Smooth muscle cell (in vitro differentiated cells): ENCODE measurements around the gene CAST. TPM values are rescaled to one million over a fixed set of nuclear protein-coding genes. Genes with fewer than 3 reads are reported as not detected.

Experiments used
- DNase-seq: peaks from one replicate; lab custom pipeline; 2025; ENCODE audit not compliant: unreplicated experiment; lab: John Stamatoyannopoulos, UW
- H2AFZ ChIP-seq: fragments of 200-600 bp; sonication (generic); 2 replicates; pipeline ENCODE4 v1.6.0; 2016; ENCODE audit warnings: antibody characterized with exemption, low read depth, mild to moderate bottlenecking
- H3F3A ChIP-seq: fragments of 200-600 bp; sonication (generic); 2 replicates; pipeline ENCODE4 v1.6.0; 2017; ENCODE audit warnings: antibody characterized with exemption, low read depth
- H3K27ac ChIP-seq: fragments of 200-600 bp; sonication (generic); 2 replicates; pipeline ENCODE4 v1.5.1; 2016; ENCODE audit warnings: low read depth, mild to moderate bottlenecking
- H3K27me3 ChIP-seq: fragments of 200-600 bp; sonication (generic); 2 replicates; pipeline ENCODE4 v1.6.1; 2016; ENCODE audit warnings: low read depth, mild to moderate bottlenecking
- H3K36me3 ChIP-seq: fragments of 200-600 bp; sonication (generic); 2 replicates; pipeline ENCODE4 v1.5.1; 2016; ENCODE audit warnings: low read depth
- H3K4me1 ChIP-seq: fragments of 200-600 bp; sonication (generic); 2 replicates; pipeline ENCODE4 v1.5.1; 2016; ENCODE audit warnings: low read depth
- H3K4me2 ChIP-seq: fragments of 200-600 bp; sonication (generic); 2 replicates; pipeline ENCODE4 v1.6.0; 2016; ENCODE audit warnings: mild to moderate bottlenecking
- H3K4me3 ChIP-seq: fragments of 200-600 bp; sonication (generic); 2 replicates; pipeline ENCODE4 v1.5.1; 2016; ENCODE audit warnings: mild to moderate bottlenecking
- H3K79me2 ChIP-seq: fragments of 200-600 bp; sonication (generic); 2 replicates; pipeline ENCODE4 v1.6.0; 2016; ENCODE audit warnings: low read depth, mild to moderate bottlenecking
- H3K9ac ChIP-seq: fragments of 200-600 bp; sonication (generic); 2 replicates; pipeline ENCODE4 v1.6.0; 2016; ENCODE audit warnings: low read depth
- H3K9me3 ChIP-seq: fragments of 200-600 bp; sonication (generic); replicated peaks from 2 replicates; pipeline ENCODE4 v1.5.1; 2016; ENCODE audit warnings: low read depth
- H4K20me1 ChIP-seq: fragments of 200-600 bp; sonication (generic); 2 replicates; pipeline ENCODE4 v1.6.0; 2016; ENCODE audit warnings: low read depth
- CTCF ChIP-seq: fragments of 200-600 bp; sonication (generic); IDR thresholded peaks from 2 replicates; pipeline ENCODE4 v1.5.1; 2017; ENCODE audit warnings: borderline replicate concordance, mild to moderate bottlenecking, antibody characterized with exemption; ENCODE audit not compliant: insufficient read depth, poor library complexity, severe bottlenecking
- WGBS: methylation state at CpG from one replicate; pipeline ENCODE4 v1.1.7; 2016; ENCODE audit warnings: low lambda C conversion rate; 5-methylcytosine and 5-hydroxymethylcytosine counted together
- polyA plus RNA-seq: library from polyadenylated mRNA; unstranded; fragments of >200 nt; fragmentation: Nextera tagmentation; extraction: Ambion mirVana; gene quantifications from 2 replicates; pipeline ENCODE4 v1.2.1, GENCODE V29; 2016
- total RNA-seq: library from RNA; depleted of rRNA; stranded (reverse); fragments of >200 nt; gene quantifications from 2 replicates; pipeline ENCODE4 v1.2.3, GENCODE V29; 2014

CAST gene
- total and polyA plus RNA-seq, 2 experiments from 2014 or later, result 76.2 to 189 TPM

- H3F3A ChIP-seq, result peaks cover 7% of the 10 kb centered on the region
- H3K9me3 ChIP-seq, result no peaks in the 10 kb centered on the region
- peaks cover 79% of the 10 kb centered on the region for H3K79me2 ChIP-seq
- H4K20me1 ChIP-seq, result peaks cover 91% of the 10 kb centered on the region
- DNase-seq, result no peak
- no peak for TF ChIP-seq CTCF
- H3K36me3 ChIP-seq, result no peaks in the 10 kb centered on the region
- H2AFZ ChIP-seq, result no peak overlapping the region
- no peak overlapping the region for H3K4me3 ChIP-seq
- H3K4me2 ChIP-seq, result no peak overlapping the region
- H3K4me1 ChIP-seq, result no peaks in the 10 kb centered on the region
- no peak overlapping the region for H3K9ac ChIP-seq
- no peaks in the 10 kb centered on the region for H3K27me3 ChIP-seq
- 44% methylated on average over 2 of the region's 2 CpGs for WGBS
- no peak overlapping the region for H3K27ac ChIP-seq
These were observed 54.5 kb downstream of the CAST start for GRCh38 chr5:96716716-96717115.

- H3K4me1 ChIP-seq, result no peaks in the 10 kb centered on the region
- no peaks in the 10 kb centered on the region for H3K27me3 ChIP-seq
- no peak overlapping the region for H3K27ac ChIP-seq
These were observed 55.7 kb downstream of the CAST start for GRCh38 chr5:96717874-96718273.

GRCh38 chr5:96718635-96719077 lies 56.5 kb downstream of the CAST start:
- Histone ChIP-seq H2AFZ (no peak overlapping the region), H3K9ac (no peak overlapping the region), H3K4me3 (no peak overlapping the region), H3K36me3 (no peaks in the 10 kb centered on the region), H3K4me2 (no peak overlapping the region), H3K79me2 (peaks cover 79% of the 10 kb centered on the region), H3K27me3 (no peaks in the 10 kb centered on the region), H3K9me3 (no peaks in the 10 kb centered on the region), H3F3A (peaks cover 7% of the 10 kb centered on the region), H3K27ac (no peak overlapping the region), H3K4me1 (no peaks in the 10 kb centered on the region), H4K20me1 (peaks cover 86% of the 10 kb centered on the region)
- WGBS, result 89% methylated on average over 7 of the region's 7 CpGs
- DNase-seq, result no peak
- no peak for TF ChIP-seq CTCF

More at GRCh38 chr5:96717874-96718273, 55.7 kb downstream of the CAST start:
- H3K9me3 ChIP-seq, result no peaks in the 10 kb centered on the region
- H4K20me1 ChIP-seq, result peaks cover 90% of the 10 kb centered on the region
- H3K4me3 ChIP-seq, result no peak overlapping the region
- WGBS, result 100% methylated on average over 1 of the region's 1 CpG
- H3K9ac ChIP-seq, result no peak overlapping the region
- peaks cover 73% of the 10 kb centered on the region for H3K79me2 ChIP-seq
- DNase-seq, result no peak
- no peak for TF ChIP-seq CTCF
- no peak overlapping the region for H3K4me2 ChIP-seq
- peaks cover 7% of the 10 kb centered on the region for H3F3A ChIP-seq
- H3K36me3 ChIP-seq, result no peaks in the 10 kb centered on the region
- H2AFZ ChIP-seq, result no peak overlapping the region

- Histone ChIP-seq H3K4me3 (no peak overlapping the region), H4K20me1 (peaks cover 83% of the 10 kb centered on the region), H3F3A (no peaks in the 10 kb centered on the region), H2AFZ (no peak overlapping the region), H3K27ac (no peak overlapping the region), H3K79me2 (peaks cover 70% of the 10 kb centered on the region), H3K9ac (no peak overlapping the region), H3K9me3 (no peaks in the 10 kb centered on the region), H3K36me3 (no peaks in the 10 kb centered on the region), H3K4me2 (no peak overlapping the region), H3K4me1 (no peaks in the 10 kb centered on the region), H3K27me3 (no peaks in the 10 kb centered on the region)
- TF ChIP-seq CTCF, result no peak
- WGBS, result 94% methylated on average over 2 of the region's 2 CpGs
- no peak for DNase-seq
These were observed 58.2 kb downstream of the CAST start for GRCh38 chr5:96720408-96720807.
